Nephron (organoid): ENCODE results near the gene PAM.
"Not testable (repeated sequence)": the region's sequence is repeated elsewhere in the genome, so short reads cannot be mapped to it uniquely, and the experiment has no call there.

ENCODE experiments used
- H3K27ac Mint-ChIP-seq, 3 experiments: 2 replicates each; pipeline ENCODE4 v1.8.0; 2020; ENCODE audit warnings: mixed read lengths in 3 of 3, mild to moderate bottlenecking in 2 of 3, moderate library complexity in 1 of 3
- H3K27me3 Mint-ChIP-seq: 2 replicates; pipeline ENCODE4 v1.8.0; 2021; ENCODE audit warnings: low read depth, mild to moderate bottlenecking, moderate library complexity, mixed read lengths
- H3K36me3 Mint-ChIP-seq: 2 replicates; pipeline ENCODE4 v1.8.0; 2020; ENCODE audit warnings: low read depth, mixed read lengths
- H3K4me1 Mint-ChIP-seq: 2 replicates; pipeline ENCODE4 v1.8.0; 2020; ENCODE audit warnings: mixed read lengths
- H3K4me3 Mint-ChIP-seq, 3 experiments: 2 replicates each; pipeline ENCODE4 v1.8.0; 2020; ENCODE audit warnings: mild to moderate bottlenecking in 3 of 3, mixed read lengths in 3 of 3, moderate library complexity in 2 of 3
- H3K9me3 Mint-ChIP-seq: 2 replicates; pipeline ENCODE4 v1.8.0; 2020; ENCODE audit warnings: mixed read lengths
- TF ChIP-seq, protein P1 (sequence below), 3 experiments: fragments of 200-600 bp; sonication (generic); IDR thresholded peaks; one replicate each; pipeline ENCODE4 v1.5.0; 2021; ENCODE audit warnings: antibody characterized with exemption in 3 of 3; ENCODE audit not compliant: unreplicated experiment in 3 of 3

PAM gene

DNA sequence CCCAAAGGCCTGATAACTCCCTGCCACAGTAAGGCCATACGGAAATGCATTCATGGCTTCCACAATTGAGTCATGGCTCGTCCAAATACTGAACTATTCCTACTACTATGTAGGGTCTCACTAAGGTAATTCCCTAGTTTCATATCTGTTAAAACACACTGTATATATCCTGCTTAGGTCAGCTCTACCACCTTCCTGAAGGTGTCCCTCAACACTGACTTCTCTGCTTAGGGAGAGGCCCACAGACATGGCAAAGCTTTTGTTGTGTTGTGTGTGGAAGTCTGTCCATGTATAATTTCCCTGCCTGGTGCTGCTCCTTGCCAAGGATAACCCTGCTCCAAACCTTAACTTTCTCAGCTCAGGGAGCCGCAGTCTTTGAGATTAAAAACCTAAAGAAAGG, 304.4 kb downstream of the PAM start:
- TF ChIP-seq, protein P1, sequence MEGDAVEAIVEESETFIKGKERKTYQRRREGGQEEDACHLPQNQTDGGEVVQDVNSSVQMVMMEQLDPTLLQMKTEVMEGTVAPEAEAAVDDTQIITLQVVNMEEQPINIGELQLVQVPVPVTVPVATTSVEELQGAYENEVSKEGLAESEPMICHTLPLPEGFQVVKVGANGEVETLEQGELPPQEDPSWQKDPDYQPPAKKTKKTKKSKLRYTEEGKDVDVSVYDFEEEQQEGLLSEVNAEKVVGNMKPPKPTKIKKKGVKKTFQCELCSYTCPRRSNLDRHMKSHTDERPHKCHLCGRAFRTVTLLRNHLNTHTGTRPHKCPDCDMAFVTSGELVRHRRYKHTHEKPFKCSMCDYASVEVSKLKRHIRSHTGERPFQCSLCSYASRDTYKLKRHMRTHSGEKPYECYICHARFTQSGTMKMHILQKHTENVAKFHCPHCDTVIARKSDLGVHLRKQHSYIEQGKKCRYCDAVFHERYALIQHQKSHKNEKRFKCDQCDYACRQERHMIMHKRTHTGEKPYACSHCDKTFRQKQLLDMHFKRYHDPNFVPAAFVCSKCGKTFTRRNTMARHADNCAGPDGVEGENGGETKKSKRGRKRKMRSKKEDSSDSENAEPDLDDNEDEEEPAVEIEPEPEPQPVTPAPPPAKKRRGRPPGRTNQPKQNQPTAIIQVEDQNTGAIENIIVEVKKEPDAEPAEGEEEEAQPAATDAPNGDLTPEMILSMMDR (IDR thresholded peaks at IDR 0.05; ENCODE audit: unreplicated experiment in 3 of 3): no peak
- no peak overlapping the region for H3K4me3 Mint-ChIP-seq
- H3K36me3 Mint-ChIP-seq: no peaks in the 10 kb centered on the region
- H3K4me1 Mint-ChIP-seq: no peaks in the 10 kb centered on the region
- no peaks in the 10 kb centered on the region for H3K27me3 Mint-ChIP-seq
- no peak overlapping the region for H3K27ac Mint-ChIP-seq
- H3K9me3 Mint-ChIP-seq: peaks cover 2% of the 10 kb centered on the region

DNA sequence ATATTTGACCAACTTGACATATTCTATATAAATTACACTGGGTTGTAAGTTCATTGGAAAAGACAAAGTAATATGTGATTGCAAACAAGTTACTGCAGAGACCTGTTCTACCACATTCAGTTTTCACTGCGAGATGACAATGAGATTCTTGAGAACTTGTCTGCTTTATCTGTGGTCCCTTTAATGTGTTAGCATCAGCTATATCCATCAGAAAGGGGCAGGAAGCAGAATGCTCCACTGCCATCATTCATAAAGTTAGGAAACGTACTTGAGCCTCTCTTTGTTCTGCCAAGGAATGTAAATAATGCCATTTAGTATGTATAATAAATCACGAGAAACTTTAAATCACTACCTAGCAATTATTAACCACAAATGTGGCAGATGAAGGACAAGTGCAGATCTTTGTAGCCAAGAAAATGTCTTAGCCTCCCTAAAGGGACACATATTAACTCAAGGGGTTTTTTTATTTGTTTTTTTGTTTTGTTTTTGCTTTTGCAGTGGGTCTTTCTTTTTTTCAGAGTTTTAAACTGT, 305.4 kb downstream of the PAM start:
- TF ChIP-seq, protein P1 (IDR thresholded peaks at IDR 0.05; ENCODE audit: unreplicated experiment in 3 of 3): no peak
- Mint-ChIP-seq H3K27ac (peak overlapping the region in 1 of 3 experiments; percentile 18), H3K9me3 (peaks cover 2% of the 10 kb centered on the region)

DNA sequence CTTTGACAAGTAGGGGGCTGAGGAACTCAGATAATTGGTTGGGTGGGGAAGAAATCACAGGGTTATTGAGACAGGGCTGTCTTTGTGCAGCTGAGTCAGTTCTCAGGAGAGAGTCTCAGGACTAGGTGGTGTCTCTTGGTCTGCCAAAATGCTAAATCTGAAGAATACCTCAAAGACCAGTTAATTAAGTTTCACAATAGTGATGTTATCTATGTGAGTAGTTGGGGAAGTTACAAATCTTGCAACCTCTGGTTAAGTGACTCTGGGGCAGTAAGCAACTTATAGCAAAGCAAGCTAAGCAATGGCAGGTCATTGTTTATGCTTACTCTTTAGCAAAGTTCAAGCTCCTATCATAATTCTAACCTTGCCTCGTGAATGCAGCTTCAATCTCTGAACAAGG, 311.2 kb downstream of the PAM start:
- Mint-ChIP-seq H3K9me3 (no peaks in the 10 kb centered on the region), H3K4me3 (no peak overlapping the region), H3K27me3 (no peaks in the 10 kb centered on the region), H3K36me3 (no peaks in the 10 kb centered on the region), H3K27ac (no peak overlapping the region), H3K4me1 (no peaks in the 10 kb centered on the region)
- TF ChIP-seq, protein P1 (IDR thresholded peaks at IDR 0.05; ENCODE audit: unreplicated experiment in 3 of 3): no peak

More for the DNA sequence above, 305.4 kb downstream of the PAM start:
- Mint-ChIP-seq H3K27me3 (no peaks in the 10 kb centered on the region), H3K36me3 (no peaks in the 10 kb centered on the region), H3K4me1 (no peaks in the 10 kb centered on the region), H3K4me3 (no peak overlapping the region)

DNA sequence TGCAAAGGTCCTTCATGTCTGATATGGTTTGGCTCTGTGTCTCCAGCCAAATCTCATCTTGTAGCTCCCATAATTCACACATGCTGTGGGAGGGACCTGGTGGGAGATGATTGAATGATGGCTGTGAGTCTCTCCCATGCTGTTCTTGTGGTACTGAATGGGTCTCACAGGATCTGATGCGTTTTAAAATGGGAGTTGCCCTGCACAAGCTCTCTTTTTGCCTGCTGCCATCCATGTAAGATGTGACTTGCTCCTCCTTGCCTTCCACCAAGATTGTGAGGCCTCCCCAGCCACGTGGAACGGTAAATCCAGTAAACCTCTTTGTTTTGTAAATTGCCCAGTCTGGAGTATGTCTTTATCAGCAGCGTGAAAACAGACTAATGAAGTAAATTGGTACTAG, 318.4 kb downstream of the PAM start:
- H3K27ac Mint-ChIP-seq: not testable (repeated sequence)

DNA sequence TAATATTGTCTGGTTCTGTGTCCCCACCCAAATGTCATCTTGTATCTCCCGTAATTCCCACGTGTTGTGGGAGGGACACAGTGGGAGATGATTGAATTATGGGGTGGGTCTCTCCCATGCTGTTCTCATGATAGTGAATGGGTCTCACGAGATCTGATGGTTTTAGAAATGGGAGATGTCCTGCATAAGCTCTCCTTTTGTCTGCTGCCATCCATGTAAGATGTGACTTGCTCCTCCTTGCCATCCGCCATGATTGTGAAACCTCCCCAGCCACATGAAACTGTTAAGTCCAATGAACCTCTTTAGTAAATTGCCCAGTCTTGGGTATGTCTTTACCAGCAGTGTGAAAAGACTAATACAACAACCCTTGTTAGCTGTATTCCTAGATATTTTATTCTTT, 320.3 kb downstream of the PAM start:
- Mint-ChIP-seq H3K27ac (no peak overlapping the region), H3K36me3 (peaks cover 4% of the 10 kb centered on the region), H3K4me1 (no peaks in the 10 kb centered on the region), H3K27me3 (no peaks in the 10 kb centered on the region), H3K4me3 (no peak overlapping the region), H3K9me3 (peaks cover 56% of the 10 kb centered on the region)
- TF ChIP-seq, protein P1 (IDR thresholded peaks at IDR 0.05; ENCODE audit: unreplicated experiment in 3 of 3): no peak

More for the DNA sequence above, 318.4 kb downstream of the PAM start:
- H3K4me3 Mint-ChIP-seq, H3K27me3 Mint-ChIP-seq, H3K36me3 Mint-ChIP-seq, H3K4me1 Mint-ChIP-seq: not testable (repeated sequence)
- H3K9me3 Mint-ChIP-seq: peaks cover 50% of the 10 kb centered on the region
